ENCODE data around the gene NANS.

GRCh38 chr9:98129451-98129881, 72.9 kb downstream of the NANS start:
- TF ChIP-seq CTCF (conservative IDR thresholded peaks at IDR 0.05 in 1 of 2, IDR thresholded peaks at IDR 0.05 in 1 of 2; ENCODE audit: extremely low read depth in 1 of 2, insufficient read depth in 1 of 2, low read depth in 1 of 2, low read length in 2 of 2) (no peak), EZH2 (IDR thresholded peaks at IDR 0.05; ENCODE audit: borderline replicate concordance, low read length) (no peak)

Data from mammary epithelial cell (primary cell).